ENCODE data around the gene SRSF1. TPM values are rescaled to one million over a fixed set of nuclear protein-coding genes. Genes with fewer than 3 reads are reported as not detected.

Gene SRSF1
- total and polyA plus RNA-seq, 4 donors, result 52.3 to 201 (median 114) TPM

- peaks cover 0 to 12% (median 5%) of the 10 kb centered on the region in 4 donors for H3K36me3 ChIP-seq (ENCODE audit: control insufficient read depth in 4 of 4, insufficient read depth in 3 of 4, low read depth in 1 of 4, low read length in 3 of 4)
- H3K27me3 ChIP-seq (ENCODE audit: control insufficient read depth in 4 of 4, insufficient read depth in 4 of 4, low read length in 3 of 4), result no peaks in the 10 kb centered on the region
- H3K9ac ChIP-seq (ENCODE audit: low read depth in 1 of 2, low read length in 2 of 2), result no peak overlapping the region
- H3K27ac ChIP-seq (ENCODE audit: low read depth in 1 of 2, low read length in 2 of 2), result no peak overlapping the region
- H3K4me3 ChIP-seq (ENCODE audit: low read depth in 1 of 3, low read length in 3 of 3), result no peak overlapping the region
- no peak for DNase-seq (ENCODE audit: low spot score)
- TF ChIP-seq HNF4A (conservative IDR thresholded peaks at IDR 0.05) (no peak), REST (IDR thresholded peaks at IDR 0.05) (no peak), YY1 (IDR thresholded peaks at IDR 0.05) (no peak), FOXA1 (IDR thresholded peaks at IDR 0.05) (no peak), GABPA (IDR thresholded peaks at IDR 0.05 in 1 of 2, conservative IDR thresholded peaks at IDR 0.05 in 1 of 2) (no peak), SP1 (IDR thresholded peaks at IDR 0.05) (no peak), EGR1 (IDR thresholded peaks at IDR 0.05; ENCODE audit: low read depth in 2 of 2) (no peak), ZBTB33 (IDR thresholded peaks at IDR 0.05) (no peak), ATF3 (IDR thresholded peaks at IDR 0.05) (no peak)
- TF ChIP-seq, protein P1, sequence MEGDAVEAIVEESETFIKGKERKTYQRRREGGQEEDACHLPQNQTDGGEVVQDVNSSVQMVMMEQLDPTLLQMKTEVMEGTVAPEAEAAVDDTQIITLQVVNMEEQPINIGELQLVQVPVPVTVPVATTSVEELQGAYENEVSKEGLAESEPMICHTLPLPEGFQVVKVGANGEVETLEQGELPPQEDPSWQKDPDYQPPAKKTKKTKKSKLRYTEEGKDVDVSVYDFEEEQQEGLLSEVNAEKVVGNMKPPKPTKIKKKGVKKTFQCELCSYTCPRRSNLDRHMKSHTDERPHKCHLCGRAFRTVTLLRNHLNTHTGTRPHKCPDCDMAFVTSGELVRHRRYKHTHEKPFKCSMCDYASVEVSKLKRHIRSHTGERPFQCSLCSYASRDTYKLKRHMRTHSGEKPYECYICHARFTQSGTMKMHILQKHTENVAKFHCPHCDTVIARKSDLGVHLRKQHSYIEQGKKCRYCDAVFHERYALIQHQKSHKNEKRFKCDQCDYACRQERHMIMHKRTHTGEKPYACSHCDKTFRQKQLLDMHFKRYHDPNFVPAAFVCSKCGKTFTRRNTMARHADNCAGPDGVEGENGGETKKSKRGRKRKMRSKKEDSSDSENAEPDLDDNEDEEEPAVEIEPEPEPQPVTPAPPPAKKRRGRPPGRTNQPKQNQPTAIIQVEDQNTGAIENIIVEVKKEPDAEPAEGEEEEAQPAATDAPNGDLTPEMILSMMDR (IDR thresholded peaks at IDR 0.05; ENCODE audit: low read depth, low read length, missing input control), result no peak
- 70% methylated on average over 4 of the region's 4 CpGs for WGBS
- peaks cover 1 to 24% (median 18%) of the 10 kb centered on the region in 4 donors for H3K4me1 ChIP-seq (ENCODE audit: control insufficient read depth in 4 of 4, insufficient read depth in 4 of 4, low read length in 3 of 4)
- no peaks in the 10 kb centered on the region for H3K9me3 ChIP-seq (ENCODE audit: control insufficient read depth in 4 of 4, low read length in 3 of 4)
These were observed 36.3 kb downstream of the SRSF1 start for GRCh38 chr17:57970710-57971109.

- WGBS, result 61% methylated on average over 1 of the region's 1 CpG
These were observed 38.6 kb downstream of the SRSF1 start for GRCh38 chr17:57968456-57968855.

More at GRCh38 chr17:57968456-57968855, 38.6 kb downstream of the SRSF1 start:
- no peak for DNase-seq (ENCODE audit: low spot score)
- Histone ChIP-seq H3K4me3 (ENCODE audit: low read depth in 1 of 3, low read length in 3 of 3) (no peak overlapping the region), H3K4me1 (ENCODE audit: control insufficient read depth in 4 of 4, insufficient read depth in 4 of 4, low read length in 3 of 4) (peaks cover 0 to 11% (median 4%) of the 10 kb centered on the region in 4 donors), H3K9me3 (ENCODE audit: control insufficient read depth in 4 of 4, low read length in 3 of 4) (no peaks in the 10 kb centered on the region), H3K9ac (ENCODE audit: low read depth in 1 of 2, low read length in 2 of 2) (no peak overlapping the region), H3K27ac (ENCODE audit: low read depth in 1 of 2, low read length in 2 of 2) (no peak overlapping the region), H3K27me3 (ENCODE audit: control insufficient read depth in 4 of 4, insufficient read depth in 4 of 4, low read length in 3 of 4) (no peaks in the 10 kb centered on the region), H3K36me3 (ENCODE audit: control insufficient read depth in 4 of 4, insufficient read depth in 3 of 4, low read depth in 1 of 4, low read length in 3 of 4) (no peaks in the 10 kb centered on the region)
- TF ChIP-seq JUND (IDR thresholded peaks at IDR 0.05) (no peak), FOXA2 (IDR thresholded peaks at IDR 0.05) (no peak), ATF3 (IDR thresholded peaks at IDR 0.05) (no peak), NR2F2 (IDR thresholded peaks at IDR 0.05) (no peak), YY1 (IDR thresholded peaks at IDR 0.05) (no peak), ZBTB33 (IDR thresholded peaks at IDR 0.05) (no peak), FOXA1 (IDR thresholded peaks at IDR 0.05) (no peak), HNF4G (IDR thresholded peaks at IDR 0.05) (no peak), GABPA (IDR thresholded peaks at IDR 0.05 in 1 of 2, conservative IDR thresholded peaks at IDR 0.05 in 1 of 2) (no peak), RAD21 (IDR thresholded peaks at IDR 0.05) (no peak), RXRA (IDR thresholded peaks at IDR 0.05) (no peak), EGR1 (IDR thresholded peaks at IDR 0.05; ENCODE audit: low read depth in 2 of 2) (no peak)

Measured in liver (tissue), 9 donors.